Astrocyte (in vitro differentiated cells and primary cell): Measurements from ENCODE around the gene CHKA. TPM values are rescaled to one million over a fixed set of nuclear protein-coding genes. Genes with fewer than 3 reads are reported as not detected.

Source experiments
- DNase-seq: peaks from one replicate; pipeline ENCODE4 v3.0.0-alpha.2; 2010; ENCODE audit warnings: low read depth
- FAIRE-seq: peaks from 2 replicates; lab custom pipeline; 2011; peaks lifted over from hg19 to GRCh38; lab: Jason Lieb, UNC
- H2AFZ ChIP-seq: 2 replicates; pipeline ENCODE4 v1.6.0; 2012; ENCODE audit warnings: low read depth, low read length, inconsistent platforms
- H3K27ac ChIP-seq: 2 replicates; pipeline ENCODE4 v1.5.1; 2011; ENCODE audit warnings: low read depth, low read length, inconsistent platforms
- H3K27me3 ChIP-seq: 2 replicates; pipeline ENCODE4 v1.6.0; 2011; ENCODE audit warnings: low read length, inconsistent platforms; ENCODE audit not compliant: insufficient read depth
- H3K36me3 ChIP-seq: 2 replicates; pipeline ENCODE4 v1.5.1; 2011; ENCODE audit warnings: low read length, inconsistent platforms; ENCODE audit not compliant: insufficient read depth
- H3K4me1 ChIP-seq: 2 replicates; pipeline ENCODE4 v1.5.1; 2011; ENCODE audit warnings: low read length, inconsistent platforms; ENCODE audit not compliant: insufficient read depth
- H3K4me2 ChIP-seq: 2 replicates; pipeline ENCODE4 v1.6.0; 2012; ENCODE audit warnings: low read length, inconsistent platforms
- H3K4me3 ChIP-seq: 2 replicates; pipeline ENCODE4 v1.5.1; 2011; ENCODE audit warnings: low read depth, mild to moderate bottlenecking, low read length, inconsistent platforms; ENCODE audit not compliant: insufficient read depth
- H3K79me2 ChIP-seq: 2 replicates; pipeline ENCODE4 v1.6.0; 2012; ENCODE audit warnings: mild to moderate bottlenecking, low read length, inconsistent platforms; ENCODE audit not compliant: insufficient read depth
- H3K9ac ChIP-seq: 2 replicates; pipeline ENCODE4 v1.6.0; 2012; ENCODE audit warnings: mild to moderate bottlenecking, low read length, inconsistent platforms
- H3K9me3 ChIP-seq: 2 replicates; pipeline ENCODE4 v1.5.1; 2012; ENCODE audit warnings: low read depth, mild to moderate bottlenecking, low read length, inconsistent platforms; ENCODE audit not compliant: insufficient read depth
- H4K20me1 ChIP-seq: 2 replicates; pipeline ENCODE4 v1.6.0; 2012; ENCODE audit warnings: low read length, inconsistent platforms; ENCODE audit not compliant: insufficient read depth
- H3K27ac Mint-ChIP-seq: one replicate; pipeline ENCODE4 v1.8.0; 2021; ENCODE audit warnings: mild to moderate bottlenecking, mixed read lengths; ENCODE audit not compliant: unreplicated experiment
- H3K27me3 Mint-ChIP-seq: one replicate; pipeline ENCODE4 v1.8.0; 2021; ENCODE audit warnings: low read depth, mixed read lengths; ENCODE audit not compliant: unreplicated experiment
- H3K36me3 Mint-ChIP-seq: one replicate; pipeline ENCODE4 v1.8.0; 2021; ENCODE audit warnings: low read depth, mixed read lengths; ENCODE audit not compliant: unreplicated experiment
- H3K4me1 Mint-ChIP-seq: one replicate; pipeline ENCODE4 v1.8.0; 2021; ENCODE audit warnings: low read depth, mixed read lengths; ENCODE audit not compliant: unreplicated experiment
- H3K4me3 Mint-ChIP-seq: one replicate; pipeline ENCODE4 v1.8.0; 2021; ENCODE audit warnings: mild to moderate bottlenecking, moderate library complexity, mixed read lengths; ENCODE audit not compliant: unreplicated experiment
- H3K9me3 Mint-ChIP-seq: one replicate; pipeline ENCODE4 v1.8.0; 2021; ENCODE audit warnings: mild to moderate bottlenecking, mixed read lengths; ENCODE audit not compliant: unreplicated experiment
- CTCF ChIP-seq: IDR thresholded peaks from 2 replicates; pipeline ENCODE4 v1.5.1; 2011; ENCODE audit warnings: low read depth, mild to moderate bottlenecking, inconsistent platforms, low read length, moderate library complexity; ENCODE audit not compliant: insufficient read depth
- EZH2 ChIP-seq: IDR thresholded peaks from 2 replicates; pipeline ENCODE4 v1.6.1; 2012; ENCODE audit warnings: mild to moderate bottlenecking, low read length, inconsistent platforms; ENCODE audit not compliant: insufficient read depth
- total RNA-seq: library from RNA; stranded (reverse); gene quantifications from 2 replicates; pipeline ENCODE4 v1.2.1, GENCODE V29; 2021

CHKA gene
- total RNA-seq, 1 donor from 2014 or later: 37.7 TPM

GRCh38 chr11:68092411-68092810 lies 28.8 kb downstream of the CHKA start:
- Histone ChIP-seq H4K20me1 (peaks cover 13% of the 10 kb centered on the region), H3K79me2 (no peaks in the 10 kb centered on the region), H2AFZ (no peak overlapping the region), H3K9me3 (no peaks in the 10 kb centered on the region), H3K27ac (no peak overlapping the region), H3K9ac (no peak overlapping the region), H3K27me3 (no peaks in the 10 kb centered on the region), H3K4me2 (no peak overlapping the region), H3K4me1 (peaks cover 4% of the 10 kb centered on the region), H3K36me3 (no peaks in the 10 kb centered on the region), H3K4me3 (no peak overlapping the region)
- no peak overlapping the region for H3K4me3 Mint-ChIP-seq
- no peak overlapping the region for H3K27ac Mint-ChIP-seq
- peaks cover 6% of the 10 kb centered on the region for H3K4me1 Mint-ChIP-seq
- no peaks in the 10 kb centered on the region for H3K9me3 Mint-ChIP-seq
- TF ChIP-seq EZH2 (no peak), CTCF (no peak)
- DNase-seq (no peak), FAIRE-seq (no peak)
- no peaks in the 10 kb centered on the region for H3K36me3 Mint-ChIP-seq
- H3K27me3 Mint-ChIP-seq: no peaks in the 10 kb centered on the region

DNA sequence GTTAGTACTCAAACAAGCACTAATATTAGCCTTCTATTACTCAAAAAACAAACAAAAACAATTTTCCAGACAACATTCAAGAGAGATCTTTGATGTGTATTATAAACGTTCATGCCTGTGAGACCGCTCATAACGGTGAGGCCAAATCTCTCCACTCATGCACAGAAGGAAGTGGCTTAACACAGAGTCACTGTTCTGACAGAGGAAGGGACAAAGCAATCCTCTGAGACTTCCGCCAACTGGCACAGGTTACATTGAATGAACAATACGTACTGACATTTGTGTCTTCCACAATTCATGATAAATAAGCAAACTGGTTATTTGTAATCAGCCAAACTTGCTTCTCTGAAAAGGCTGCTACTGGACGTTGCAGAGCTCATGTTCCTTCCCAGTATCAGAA lies 30.5 kb downstream of the CHKA start:
- no peaks in the 10 kb centered on the region for H3K79me2 ChIP-seq
- Mint-ChIP-seq H3K4me3 (no peak overlapping the region), H3K4me1 (peaks cover 6% of the 10 kb centered on the region), H3K36me3 (no peaks in the 10 kb centered on the region), H3K27me3 (no peaks in the 10 kb centered on the region), H3K9me3 (no peaks in the 10 kb centered on the region), H3K27ac (no peak overlapping the region)
- H4K20me1 ChIP-seq: peaks cover 6% of the 10 kb centered on the region
- FAIRE-seq (no peak), DNase-seq (peak; percentile 8)
- TF ChIP-seq CTCF (no peak), EZH2 (no peak)
- no peaks in the 10 kb centered on the region for H3K36me3 ChIP-seq
- peaks cover 4% of the 10 kb centered on the region for H3K4me1 ChIP-seq
- no peaks in the 10 kb centered on the region for H3K27me3 ChIP-seq
- peak overlapping the region; percentile 13 for H2AFZ ChIP-seq
- no peak overlapping the region for H3K27ac ChIP-seq
- no peaks in the 10 kb centered on the region for H3K9me3 ChIP-seq
- H3K4me3 ChIP-seq: no peak overlapping the region
- peak overlapping the region; percentile 25 for H3K4me2 ChIP-seq
- H3K9ac ChIP-seq: no peak overlapping the region

DNA sequence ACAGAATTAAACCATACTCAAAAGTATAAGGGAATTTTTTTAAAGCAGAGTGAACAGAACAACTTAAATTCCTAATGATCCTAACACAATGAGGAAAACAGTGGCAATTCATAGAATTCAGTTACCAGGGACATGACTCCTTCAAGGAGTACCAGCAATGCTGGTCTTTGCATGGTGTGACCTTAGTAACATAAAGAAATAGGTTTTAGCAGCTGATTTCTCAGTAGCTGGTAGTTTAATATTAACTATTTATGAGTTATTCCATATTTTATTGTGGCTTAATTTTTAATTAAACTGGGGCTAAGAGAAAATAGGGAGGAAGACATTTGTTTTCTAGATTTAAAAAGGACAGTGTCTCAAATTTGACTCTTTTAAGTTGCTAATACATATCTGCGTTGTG lies 30.9 kb downstream of the CHKA start:
- Histone ChIP-seq H3K9ac (no peak overlapping the region), H3K27ac (no peak overlapping the region), H3K79me2 (no peaks in the 10 kb centered on the region), H3K4me3 (no peak overlapping the region), H2AFZ (peak overlapping the region; percentile 13), H4K20me1 (peaks cover 6% of the 10 kb centered on the region), H3K4me2 (peak overlapping the region; percentile 25), H3K9me3 (no peaks in the 10 kb centered on the region), H3K4me1 (peaks cover 4% of the 10 kb centered on the region), H3K27me3 (no peaks in the 10 kb centered on the region), H3K36me3 (no peaks in the 10 kb centered on the region)
- Mint-ChIP-seq H3K9me3 (no peaks in the 10 kb centered on the region), H3K36me3 (no peaks in the 10 kb centered on the region), H3K27ac (no peak overlapping the region), H3K4me1 (peaks cover 6% of the 10 kb centered on the region), H3K27me3 (no peaks in the 10 kb centered on the region), H3K4me3 (no peak overlapping the region)
- DNase-seq: no peak
- no peak for FAIRE-seq
- no peak for TF ChIP-seq EZH2
- TF ChIP-seq CTCF: no peak
